GM18505 (cell line): ENCODE data around the gene CPSF4.

ENCODE experiments used
- ATAC-seq: cut with Tn5 transposase; IDR thresholded peaks from one replicate; pipeline ENCODE4 v1.9.1; 2021; ENCODE audit not compliant: unreplicated experiment
- POLR2A ChIP-seq: IDR thresholded peaks from 4 replicates; pipeline ENCODE4 v1.6.1; 2011; ENCODE audit warnings: borderline replicate concordance; ENCODE audit not compliant: insufficient read depth, insufficient read length; ENCODE audit errors: extremely low read depth

CPSF4 gene

GRCh38 chr7:99438573-99439480 lies at the start of gene CPSF4, which contains the start of gene PTCD1:
Gene CPSF4, plus strand, starts transcription at chr7:99438943. Its CDS starts 140 bp downstream, at chr7:99439083.
Gene PTCD1, minus strand, starts transcription at chr7:99438798. Its CDS starts 3,556 bp downstream, at chr7:99435242.
- peak; percentile 80 for TF ChIP-seq POLR2A
- ATAC-seq = peak; percentile 92

GRCh38 chr7:99389772-99390171 lies 49.0 kb upstream of the CPSF4 start:
- no peak for ATAC-seq

GRCh38 chr7:99390941-99391602 lies 47.7 kb upstream of the CPSF4 start:
- no peak for ATAC-seq
- no peak for TF ChIP-seq POLR2A

More at GRCh38 chr7:99389772-99390171, 49.0 kb upstream of the CPSF4 start:
- TF ChIP-seq POLR2A = no peak

- ATAC-seq = no peak
- TF ChIP-seq POLR2A = no peak
Measured at GRCh38 chr7:99392046-99392445, 46.7 kb upstream of the CPSF4 start.

- peak; percentile 47 for TF ChIP-seq POLR2A
- ATAC-seq = peak; percentile 60
Measured at GRCh38 chr7:99392659-99393354, 45.9 kb upstream of the CPSF4 start.

- no peak for ATAC-seq
- peak; percentile 23 for TF ChIP-seq POLR2A
Measured at GRCh38 chr7:99393355-99394187, 45.2 kb upstream of the CPSF4 start.

GRCh38 chr7:99394188-99394502 lies 44.6 kb upstream of the CPSF4 start:
- ATAC-seq = no peak
- TF ChIP-seq POLR2A = peak; percentile 36

GRCh38 chr7:99395616-99396327 lies 43.0 kb upstream of the CPSF4 start:
- peak; percentile 13 for TF ChIP-seq POLR2A
- no peak for ATAC-seq

- no peak for TF ChIP-seq POLR2A
Measured at GRCh38 chr7:99396418-99397296, 42.1 kb upstream of the CPSF4 start.

GRCh38 chr7:99397297-99397983 lies 41.3 kb upstream of the CPSF4 start:
- peak; percentile 36 for TF ChIP-seq POLR2A
- no peak for ATAC-seq

More at GRCh38 chr7:99396418-99397296, 42.1 kb upstream of the CPSF4 start:
- no peak for ATAC-seq
